Breast epithelium (tissue), 4 donors: Measurements from ENCODE around the gene ADCY7. TPM values are rescaled to one million over a fixed set of nuclear protein-coding genes. Genes with fewer than 3 reads are reported as not detected.
A peak's percentile ranks its signal among the peaks of the same experiment; 100 is the strongest.

Experiments used
- DNase-seq, 2 donors: peaks; one replicate each; pipeline ENCODE4 v3.0.0-alpha.2; 2019; ENCODE audit warnings: low spot score in 2 of 2
- H3K27ac ChIP-seq, 2 donors: fragments of 200-600 bp; sonication (generic) in 1 of 2; one replicate each; pipeline ENCODE4 v1.5.1; 2016 to 2019; ENCODE audit warnings: mild to moderate bottlenecking in 1 of 2
- H3K27me3 ChIP-seq, 2 donors: fragments of 200-600 bp; sonication (generic) in 1 of 2; one replicate each; pipeline versions ENCODE4 v1.5.1 to v1.6.0; 2017 to 2019; ENCODE audit warnings: control low read depth in 1 of 2, mild to moderate bottlenecking in 1 of 2
- H3K36me3 ChIP-seq: fragments of 200-600 bp; one replicate; pipeline ENCODE4 v1.5.1; 2019
- H3K4me1 ChIP-seq, 2 donors: fragments of 200-600 bp; sonication (generic); one replicate each; pipeline ENCODE4 v1.5.1; 2016 to 2019; ENCODE audit warnings: control low read depth in 1 of 2
- H3K4me3 ChIP-seq, 3 donors: fragments of 200-600 bp; sonication (generic); 1 replicate in 2 of 3; 2 replicates in 1 of 3; pipeline ENCODE4 v1.5.1; 2016 to 2019; ENCODE audit warnings: mild to moderate bottlenecking in 3 of 3, moderate library complexity in 2 of 3
- H3K9me3 ChIP-seq, 2 donors: fragments of 200-600 bp; sonication (generic) in 1 of 2; one replicate each; pipeline ENCODE4 v1.5.1; 2016 to 2019; ENCODE audit warnings: control low read depth in 1 of 2
- POLR2A ChIP-seq: fragments of 450-650 bp; IDR thresholded peaks from one replicate; pipeline ENCODE4 v1.6.1; 2016; ENCODE audit warnings: antibody characterized with exemption, mild to moderate bottlenecking, moderate library complexity
- POLR2AphosphoS5 ChIP-seq, 3 donors: sonication (generic); formaldehyde crosslinking; IDR thresholded peaks; one replicate each; pipeline ENCODE4 v1.6.1; 2017; ENCODE audit warnings: antibody characterized with exemption in 3 of 3
- intact Hi-C: fragments of 100-400 bp; cut with DNase I; formaldehyde crosslinking; loops from one replicate; pipeline ENCODE4 v1.15.1; 2023; ENCODE audit warnings: low total_unique reads
- total RNA-seq, 3 donors: library from RNA; depleted of rRNA; stranded (reverse); fragments of >200 nt; gene quantifications; one replicate each; pipeline ENCODE4 v1.1.0, GENCODE V29; 2016
- TF ChIP-seq, protein P1 (sequence below), 3 donors: fragments of 450-650 bp; IDR thresholded peaks; one replicate each; pipeline ENCODE4 v1.5.1; 2016 to 2017; ENCODE audit warnings: antibody characterized with exemption in 3 of 3, mild to moderate bottlenecking in 3 of 3, moderate library complexity in 3 of 3

ADCY7 gene
- total RNA-seq, 3 donors from 2014 or later = 6.2 to 30.7 (median 10.2) TPM

DNA sequence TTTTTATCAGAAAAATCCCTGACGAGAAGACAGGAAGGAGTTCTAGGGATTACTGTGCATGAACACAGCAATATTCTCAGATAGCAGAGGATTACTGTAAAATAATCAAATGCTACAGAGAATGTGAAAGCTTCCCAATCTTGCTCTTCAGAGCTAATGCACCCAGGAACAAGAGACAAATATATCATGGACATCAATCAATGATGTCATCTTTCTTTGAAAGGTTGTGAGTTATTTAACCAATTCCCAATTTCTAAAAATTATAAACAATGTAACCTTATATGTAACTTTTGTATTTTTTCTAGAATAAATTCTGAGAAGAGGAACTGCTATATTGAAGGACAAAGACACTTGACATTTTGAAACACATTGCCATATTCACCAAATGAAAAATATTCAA lies 56.0 kb downstream of the ADCY7 start:
- no peak for DNase-seq
- Histone ChIP-seq H3K27me3 (no peaks in the 10 kb centered on the region), H3K4me1 (no peaks in the 10 kb centered on the region), H3K36me3 (no peaks in the 10 kb centered on the region), H3K9me3 (no peaks in the 10 kb centered on the region), H3K4me3 (no peak overlapping the region), H3K27ac (no peak overlapping the region)
- TF ChIP-seq, protein P1, sequence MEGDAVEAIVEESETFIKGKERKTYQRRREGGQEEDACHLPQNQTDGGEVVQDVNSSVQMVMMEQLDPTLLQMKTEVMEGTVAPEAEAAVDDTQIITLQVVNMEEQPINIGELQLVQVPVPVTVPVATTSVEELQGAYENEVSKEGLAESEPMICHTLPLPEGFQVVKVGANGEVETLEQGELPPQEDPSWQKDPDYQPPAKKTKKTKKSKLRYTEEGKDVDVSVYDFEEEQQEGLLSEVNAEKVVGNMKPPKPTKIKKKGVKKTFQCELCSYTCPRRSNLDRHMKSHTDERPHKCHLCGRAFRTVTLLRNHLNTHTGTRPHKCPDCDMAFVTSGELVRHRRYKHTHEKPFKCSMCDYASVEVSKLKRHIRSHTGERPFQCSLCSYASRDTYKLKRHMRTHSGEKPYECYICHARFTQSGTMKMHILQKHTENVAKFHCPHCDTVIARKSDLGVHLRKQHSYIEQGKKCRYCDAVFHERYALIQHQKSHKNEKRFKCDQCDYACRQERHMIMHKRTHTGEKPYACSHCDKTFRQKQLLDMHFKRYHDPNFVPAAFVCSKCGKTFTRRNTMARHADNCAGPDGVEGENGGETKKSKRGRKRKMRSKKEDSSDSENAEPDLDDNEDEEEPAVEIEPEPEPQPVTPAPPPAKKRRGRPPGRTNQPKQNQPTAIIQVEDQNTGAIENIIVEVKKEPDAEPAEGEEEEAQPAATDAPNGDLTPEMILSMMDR (IDR thresholded peaks at IDR 0.05) = no peak
- TF ChIP-seq POLR2AphosphoS5 (IDR thresholded peaks at IDR 0.05) = no peak
- TF ChIP-seq POLR2A = no peak
- intact Hi-C loops = no loop called here

DNA sequence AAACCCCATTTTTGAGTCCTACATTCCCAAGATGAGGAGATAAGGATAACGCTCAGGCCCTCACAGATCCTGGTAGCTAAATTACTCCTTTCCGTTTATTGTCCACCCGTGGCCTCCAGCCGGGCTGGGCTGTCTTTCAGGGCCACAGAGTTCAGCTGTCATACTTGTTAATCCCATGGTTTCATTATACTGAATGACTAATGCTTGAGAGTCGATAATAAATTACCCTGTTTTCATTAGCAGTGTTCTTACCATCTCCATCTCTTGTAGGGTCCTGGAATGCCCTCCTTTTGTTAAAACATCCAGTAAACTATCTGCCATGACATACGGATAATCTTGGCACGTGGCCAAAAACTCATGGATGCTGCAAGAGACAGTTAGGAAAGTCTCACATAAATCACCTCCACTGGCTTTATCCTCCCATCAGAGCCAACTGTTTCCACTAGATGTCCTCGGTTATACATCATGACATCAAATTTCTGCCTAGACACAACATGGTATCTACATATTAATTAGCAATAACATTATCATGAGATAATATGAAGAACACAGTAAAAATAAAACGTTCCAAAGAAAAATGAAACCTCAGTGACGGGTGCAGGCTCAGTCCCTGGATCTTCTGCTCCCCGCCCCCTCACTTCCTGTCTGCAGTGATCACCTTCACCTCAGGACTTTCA lies 57.1 kb downstream of the ADCY7 start:
- Histone ChIP-seq H3K36me3 (no peaks in the 10 kb centered on the region), H3K27ac (no peak overlapping the region), H3K9me3 (no peaks in the 10 kb centered on the region), H3K4me3 (no peak overlapping the region), H3K4me1 (no peaks in the 10 kb centered on the region), H3K27me3 (no peaks in the 10 kb centered on the region)
- no peak for DNase-seq
- intact Hi-C loops = no loop called here
- TF ChIP-seq POLR2AphosphoS5 (IDR thresholded peaks at IDR 0.05) (no peak), POLR2A (no peak)
- TF ChIP-seq, protein P1 (IDR thresholded peaks at IDR 0.05) = no peak

DNA sequence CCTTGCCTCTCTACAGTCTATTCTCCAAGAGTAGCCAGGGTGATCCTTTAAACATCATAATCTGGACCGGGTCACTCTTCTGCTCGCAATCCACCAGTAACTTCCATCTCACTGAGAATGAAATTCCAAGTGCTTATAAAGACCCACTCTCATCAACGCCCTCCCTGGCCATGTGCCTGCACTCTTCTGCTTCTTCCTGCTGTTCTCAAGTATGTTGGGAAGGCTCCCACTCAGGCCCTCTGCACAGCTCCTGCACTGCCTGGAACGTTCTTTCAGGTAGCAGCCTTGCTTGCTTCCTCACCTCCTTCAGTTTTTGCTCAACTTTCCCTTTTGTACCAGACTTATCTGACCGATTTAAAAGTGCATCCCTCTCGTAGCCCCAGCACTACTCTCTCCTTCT lies 58.0 kb downstream of the ADCY7 start:
- Histone ChIP-seq H3K9me3 (no peaks in the 10 kb centered on the region), H3K27me3 (no peaks in the 10 kb centered on the region), H3K36me3 (no peaks in the 10 kb centered on the region), H3K27ac (no peak overlapping the region), H3K4me3 (no peak overlapping the region), H3K4me1 (no peaks in the 10 kb centered on the region)
- DNase-seq = no peak
- TF ChIP-seq, protein P1 (IDR thresholded peaks at IDR 0.05) = no peak
- TF ChIP-seq POLR2AphosphoS5 (IDR thresholded peaks at IDR 0.05) (no peak), POLR2A (no peak)
- intact Hi-C loops = no loop called here

DNA sequence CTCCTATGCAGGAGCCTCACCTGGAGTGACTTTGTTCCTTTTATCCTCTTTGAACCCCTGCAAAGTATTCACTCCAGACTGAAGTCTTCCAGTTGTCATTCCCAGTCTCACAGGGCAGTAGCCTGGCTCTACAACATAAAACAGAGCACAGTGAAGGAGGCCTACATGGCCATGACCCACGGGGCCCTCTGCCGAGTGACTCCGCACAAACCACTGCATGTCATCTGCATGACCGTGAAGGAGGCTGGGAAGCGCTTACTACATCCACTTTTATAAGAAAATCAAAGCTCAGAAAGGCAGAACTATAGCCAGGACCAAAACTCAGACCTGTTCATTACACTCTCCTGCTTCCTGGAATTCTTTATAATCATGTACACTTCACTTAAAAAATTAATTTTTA lies 59.9 kb downstream of the ADCY7 start:
- no peak for DNase-seq
- Histone ChIP-seq H3K9me3 (no peaks in the 10 kb centered on the region), H3K4me1 (no peaks in the 10 kb centered on the region), H3K4me3 (no peak overlapping the region), H3K27me3 (no peaks in the 10 kb centered on the region), H3K36me3 (no peaks in the 10 kb centered on the region), H3K27ac (no peak overlapping the region)
- intact Hi-C loops = no loop called here
- TF ChIP-seq POLR2AphosphoS5 (IDR thresholded peaks at IDR 0.05) (no peak), POLR2A (no peak)

DNA sequence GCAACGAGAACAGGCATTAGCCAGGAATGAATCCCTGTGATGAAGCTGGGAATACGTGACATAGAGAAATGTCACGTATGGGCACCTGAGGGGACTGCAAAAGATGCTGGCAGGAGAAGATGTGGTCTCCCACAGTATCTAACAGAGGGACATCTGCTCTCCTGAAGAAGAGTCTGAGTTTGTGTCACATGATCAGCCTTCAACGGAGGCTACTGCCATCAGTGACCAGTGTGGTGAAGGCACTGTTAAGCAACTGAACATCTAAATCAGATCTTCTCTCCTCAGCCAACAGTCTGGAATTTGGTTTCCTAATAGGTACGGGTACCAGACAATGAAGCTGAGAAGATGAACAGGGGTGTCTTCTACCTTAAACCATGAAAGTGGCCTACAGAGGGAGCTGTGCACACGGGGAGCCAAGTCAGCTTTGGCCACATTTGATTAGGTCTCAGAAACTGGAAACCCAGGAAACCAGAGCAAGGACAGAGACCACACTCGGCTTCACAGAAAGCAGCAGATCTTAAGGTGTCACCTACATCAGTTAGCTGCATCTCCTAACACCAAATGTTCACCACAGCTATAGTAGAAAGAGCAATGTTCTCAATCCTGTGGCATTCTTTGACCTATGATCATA lies 60.6 kb downstream of the ADCY7 start:
- H3K4me1 ChIP-seq = no peaks in the 10 kb centered on the region
- H3K27ac ChIP-seq = no peak overlapping the region
- intact Hi-C loops = no loop called here
- TF ChIP-seq, protein P1 (IDR thresholded peaks at IDR 0.05) = peak in 1 of 3 donors; percentile 24
- no peak for TF ChIP-seq POLR2AphosphoS5 (IDR thresholded peaks at IDR 0.05)
- TF ChIP-seq POLR2A = no peak
- H3K36me3 ChIP-seq = no peaks in the 10 kb centered on the region
- DNase-seq = no peak
- H3K4me3 ChIP-seq = no peak overlapping the region
- no peaks in the 10 kb centered on the region for H3K27me3 ChIP-seq
- no peaks in the 10 kb centered on the region for H3K9me3 ChIP-seq
